Erythroblast (primary cell): Measurements from ENCODE around the gene NRG2.

ENCODE experiments used
- GATA1 ChIP-seq: IDR thresholded peaks from 2 replicates; pipeline ENCODE4 v1.6.1; 2011; ENCODE audit warnings: low read depth, mild to moderate bottlenecking, control low read depth, low read length, moderate library complexity
- POLR2A ChIP-seq: IDR thresholded peaks from 2 replicates; pipeline ENCODE4 v1.6.1; 2011; ENCODE audit warnings: mild to moderate bottlenecking, low read length

DNA sequence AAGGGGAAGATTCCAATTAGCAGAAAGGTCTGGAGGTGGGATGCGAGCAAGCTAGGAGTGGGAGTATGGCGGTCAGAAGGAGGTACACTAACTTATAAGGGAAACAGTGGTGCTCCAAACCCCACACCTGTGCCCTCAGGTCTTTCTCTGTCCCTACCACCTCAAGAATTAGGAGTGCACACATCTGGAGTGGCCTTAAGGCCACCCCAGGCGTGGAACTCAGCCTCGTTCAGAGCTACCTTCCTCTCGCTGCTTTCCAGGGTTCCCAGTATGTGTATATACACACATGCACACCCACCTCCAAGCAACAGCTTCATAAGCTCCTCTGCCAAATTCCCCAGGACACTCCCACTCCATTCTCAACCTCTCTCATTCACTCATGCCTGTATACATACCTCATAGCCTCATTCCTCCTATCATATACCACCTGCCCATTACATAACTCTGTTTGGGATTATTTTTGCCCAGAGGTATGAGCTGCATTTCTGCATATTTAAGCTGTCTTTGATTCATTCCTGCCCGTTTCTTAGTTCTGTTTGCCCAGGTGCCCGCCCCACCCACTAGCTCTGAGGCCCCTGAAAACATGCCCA is 128.8 kb downstream of the NRG2 start:
- TF ChIP-seq POLR2A (no peak), GATA1 (no peak)
